IPS DF 4.7 (cell line): ENCODE measurements around the gene DOHH.

ENCODE experiments used
- DNase-seq: peaks from one replicate; pipeline ENCODE4 v3.0.0-alpha.2; 2013; ENCODE audit warnings: low spot score; ENCODE audit errors: extremely low read depth

Gene DOHH

GRCh38 chr19:3503036-3503572 is 2.6 kb upstream of the DOHH start:
- no peak for DNase-seq

DNA sequence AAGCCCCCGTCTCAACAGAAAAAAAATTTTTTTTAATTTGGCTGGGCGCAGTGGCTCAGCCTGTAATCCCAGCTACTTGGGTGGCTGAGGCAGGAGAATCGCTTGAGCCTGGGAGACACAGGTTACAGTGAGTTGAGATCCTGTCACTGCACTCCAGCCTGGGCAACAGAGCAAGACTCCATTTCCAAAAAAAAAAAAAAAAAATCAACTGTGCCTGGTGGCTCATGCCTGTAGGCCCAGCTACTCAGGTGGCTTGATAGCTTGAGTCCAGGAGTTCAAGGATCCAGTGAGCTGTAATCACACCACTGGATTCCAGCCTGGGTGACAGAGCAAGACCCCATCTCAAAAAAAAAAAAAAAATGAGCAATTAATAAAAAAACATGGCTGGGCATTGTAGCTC is 1.3 kb upstream of the DOHH start:
- no peak for DNase-seq

DNA sequence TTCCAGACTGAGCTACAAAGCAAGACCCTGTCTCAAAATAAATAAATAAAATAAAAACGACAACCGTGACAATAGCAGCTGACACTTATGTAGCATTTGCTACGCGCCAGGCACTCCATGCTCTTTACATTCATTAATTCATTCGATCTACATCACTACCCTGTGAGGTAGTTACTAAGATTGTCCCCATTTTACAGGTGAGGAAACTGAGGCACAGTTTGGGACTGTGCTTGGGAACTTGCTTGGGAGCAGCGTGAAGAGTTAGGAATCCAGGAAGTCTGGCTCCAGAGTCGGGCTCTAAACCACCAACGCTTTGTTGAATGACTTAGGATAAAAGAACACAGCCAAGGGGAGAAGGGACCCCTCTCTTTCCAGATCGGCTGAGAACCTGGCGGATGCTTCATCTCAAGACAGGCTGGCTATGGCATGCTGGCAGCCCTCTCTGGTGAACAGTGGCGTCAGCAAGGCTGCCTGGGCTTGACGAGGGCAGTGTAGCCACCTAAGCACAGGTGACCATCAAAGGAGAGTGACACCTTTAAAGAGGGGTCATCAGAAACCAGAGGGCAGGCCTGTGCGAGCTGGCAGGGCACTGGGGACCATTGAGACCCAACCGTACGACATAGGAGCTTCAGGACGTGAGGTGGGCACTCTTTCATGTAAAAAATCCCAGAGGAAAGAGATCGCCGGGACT is 591 bp downstream of the DOHH start:
- no peak for DNase-seq

DNA sequence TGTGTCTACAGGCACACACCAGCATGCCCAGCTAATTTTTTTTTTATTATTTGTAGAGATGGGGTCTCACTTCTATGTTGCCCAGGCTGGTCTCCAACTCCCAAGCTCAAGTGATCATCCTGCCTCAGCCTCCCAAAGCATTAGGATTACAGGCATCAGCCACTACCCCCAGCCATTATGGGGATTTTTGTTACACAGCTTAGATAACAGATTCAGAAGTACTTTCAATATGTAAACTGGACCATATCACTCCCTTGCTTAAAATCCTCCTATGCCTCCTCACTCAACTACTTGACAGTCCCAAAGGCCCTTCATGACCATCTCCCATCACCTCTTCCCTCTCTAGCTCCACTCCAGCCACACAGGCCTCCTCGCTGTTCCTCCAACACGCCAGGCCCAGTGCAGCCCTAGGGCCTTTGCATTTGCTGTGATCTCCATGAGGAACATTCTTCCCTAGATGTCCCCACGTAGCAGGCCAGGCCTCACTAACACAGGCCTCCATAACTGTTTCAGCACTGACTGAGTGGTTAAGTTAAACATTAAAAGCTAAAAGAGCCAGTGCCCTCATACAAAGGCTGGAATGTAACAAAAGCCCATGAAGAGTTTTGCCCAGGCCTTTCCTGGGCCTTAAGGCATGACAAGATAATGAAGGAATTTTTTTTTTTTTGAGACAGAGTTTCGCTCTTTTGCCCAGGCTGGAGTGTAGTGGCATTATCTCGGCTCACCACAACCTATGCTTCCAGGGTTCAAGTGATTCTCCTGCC is 2.5 kb downstream of the DOHH start:
- no peak for DNase-seq

DNA sequence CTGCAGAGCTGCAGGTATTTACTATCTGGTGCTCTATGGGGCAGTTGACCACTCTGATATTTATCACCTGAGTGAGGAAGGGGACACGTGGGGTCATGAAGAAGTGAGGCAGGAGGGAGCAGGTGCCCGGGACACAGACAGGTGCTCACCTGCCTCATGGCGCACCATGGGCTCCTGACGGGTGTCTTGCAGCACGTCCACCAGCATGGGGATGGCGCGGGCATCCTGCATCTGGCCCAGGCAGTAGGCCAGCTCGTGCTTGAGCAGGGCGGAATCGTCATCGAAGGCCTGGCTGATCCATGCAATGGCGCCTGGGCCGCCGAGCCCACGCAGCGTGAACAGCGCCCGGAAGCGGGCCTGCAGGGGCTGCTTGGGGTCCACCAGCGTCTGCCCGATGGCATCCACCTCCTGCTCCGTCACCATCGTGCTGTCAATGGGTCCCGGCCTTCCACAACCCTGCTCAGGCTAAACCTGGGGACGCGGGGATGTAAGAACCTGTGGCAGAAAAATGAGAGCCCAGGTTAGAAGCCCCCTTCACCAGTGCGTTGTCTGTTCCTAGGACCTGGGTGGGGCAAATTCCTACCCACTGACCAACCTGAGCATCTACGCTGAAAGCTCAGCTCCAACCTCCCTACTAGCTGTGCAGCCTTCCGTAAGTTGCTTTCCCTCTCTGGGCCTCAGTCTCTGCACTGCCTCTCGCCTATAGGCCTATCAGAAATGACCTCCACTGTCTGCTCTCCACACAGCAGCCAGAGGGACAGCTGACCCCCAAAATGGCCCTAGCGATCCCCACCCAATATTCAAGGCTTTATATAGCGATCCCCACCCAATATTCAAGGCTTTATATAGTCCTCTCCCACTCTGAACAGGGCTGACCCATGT is 3.8 kb downstream of the DOHH start:
- no peak for DNase-seq

- no peak for DNase-seq
These were observed 5.9 kb downstream of the DOHH start for GRCh38 chr19:3494559-3494958.

DNA sequence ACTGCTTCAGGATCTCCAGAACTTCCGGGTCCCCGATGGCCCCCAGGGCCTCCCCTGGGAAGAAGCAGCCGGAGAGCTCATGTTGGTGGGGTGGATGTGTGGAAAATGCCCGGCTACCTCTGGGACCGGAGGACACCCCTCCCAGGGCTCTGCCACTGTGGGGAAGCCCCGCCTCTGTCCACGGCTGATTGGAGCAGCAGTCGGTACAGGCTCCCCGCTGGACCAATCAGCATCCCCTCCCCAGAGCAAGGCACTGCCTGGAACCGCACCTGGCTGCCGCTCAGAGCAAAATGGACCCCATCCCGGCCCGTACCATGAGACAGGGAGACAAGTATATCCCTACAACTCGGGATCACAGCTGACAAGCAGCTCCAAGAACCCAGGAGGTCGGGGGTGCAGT is 6.4 kb downstream of the DOHH start:
- no peak for DNase-seq

GRCh38 chr19:3493651-3494050 is 6.8 kb downstream of the DOHH start:
- no peak for DNase-seq

DNA sequence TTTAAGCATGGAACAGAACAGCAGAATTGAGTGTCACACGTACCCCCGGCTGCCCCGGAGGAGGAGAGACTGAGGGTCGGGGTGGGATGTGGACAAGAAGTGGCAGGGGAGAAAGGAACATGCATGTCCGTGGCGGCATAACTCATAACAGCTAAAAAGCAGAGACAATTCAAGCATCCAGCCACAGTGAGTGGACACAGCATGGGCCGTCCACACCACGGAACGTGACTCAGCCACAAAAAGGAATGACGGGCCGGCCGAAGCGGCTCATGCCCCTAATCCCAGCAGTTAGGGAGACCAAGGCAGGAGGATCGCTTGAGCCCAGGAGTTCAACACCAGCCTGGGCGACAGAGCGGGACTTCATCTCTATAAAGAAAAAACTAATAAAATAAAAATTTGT is 7.6 kb downstream of the DOHH start:
- no peak for DNase-seq

DNA sequence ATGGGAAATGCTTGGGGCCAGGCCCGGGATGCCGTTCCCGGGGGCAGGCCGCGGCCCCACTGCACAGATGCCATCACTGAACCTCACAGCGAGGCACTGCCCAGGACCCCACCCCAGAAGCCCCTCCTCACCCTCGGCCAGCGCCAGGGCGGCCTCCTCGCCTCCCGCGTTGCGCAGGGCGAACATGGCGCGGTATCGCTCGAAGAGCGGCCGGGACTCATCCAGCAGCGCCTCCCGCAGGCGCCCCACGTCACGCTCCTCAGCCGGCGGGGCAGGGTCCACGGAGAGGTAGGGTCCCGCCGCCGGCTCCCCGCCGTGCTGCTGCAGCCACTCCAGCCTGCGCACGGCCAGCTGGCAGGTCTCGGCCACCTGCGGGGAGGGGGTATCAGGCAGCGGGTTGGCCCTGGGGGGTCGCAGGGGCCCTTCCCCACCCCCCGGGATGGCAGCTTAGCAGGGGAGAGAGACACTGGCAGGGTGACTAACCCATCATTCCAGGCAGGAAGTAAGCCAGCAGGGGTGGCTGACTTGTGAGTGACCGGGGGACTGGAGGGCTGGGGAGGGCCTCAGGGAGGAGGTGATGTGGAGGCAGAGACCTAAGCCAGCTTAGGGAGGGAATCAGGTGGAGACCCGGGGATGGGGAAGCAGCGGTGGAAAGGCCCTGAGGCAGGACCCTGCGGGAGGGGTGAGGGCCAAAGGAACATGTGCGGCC is 8.2 kb downstream of the DOHH start:
- DNase-seq: no peak

- DNase-seq: no peak
These were observed 8.9 kb downstream of the DOHH start for GRCh38 chr19:3491396-3492119.

DNA sequence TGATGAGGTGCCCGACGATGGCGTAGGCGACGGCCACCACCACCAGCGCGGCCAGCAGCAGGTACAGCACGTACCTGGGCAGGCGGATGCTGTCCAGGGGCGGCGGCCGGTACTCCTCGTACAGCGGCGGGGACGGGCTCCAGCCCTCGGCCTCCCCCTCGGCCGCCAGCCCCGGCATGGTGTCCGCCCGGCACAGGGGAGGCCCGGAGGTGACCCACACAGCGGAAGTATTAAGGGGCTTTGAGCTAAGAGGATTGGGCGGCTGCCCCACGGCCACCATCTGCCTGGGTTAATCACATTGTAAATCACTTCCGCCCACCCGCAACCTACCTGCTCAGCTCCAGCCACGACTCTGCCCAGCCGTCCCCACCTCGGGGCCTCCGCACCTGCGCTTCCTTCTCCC is 17.2 kb downstream of the DOHH start, which contains the start of gene SMIM44:
TSS of gene SMIM44 (minus strand) at position 216 of the 403 bp plus-strand sequence. CDS start at position 178, 38 bp downstream.
- no peak for DNase-seq

- no peak for DNase-seq
These were observed 17.8 kb downstream of the DOHH start for GRCh38 chr19:3482507-3483225.

DNA sequence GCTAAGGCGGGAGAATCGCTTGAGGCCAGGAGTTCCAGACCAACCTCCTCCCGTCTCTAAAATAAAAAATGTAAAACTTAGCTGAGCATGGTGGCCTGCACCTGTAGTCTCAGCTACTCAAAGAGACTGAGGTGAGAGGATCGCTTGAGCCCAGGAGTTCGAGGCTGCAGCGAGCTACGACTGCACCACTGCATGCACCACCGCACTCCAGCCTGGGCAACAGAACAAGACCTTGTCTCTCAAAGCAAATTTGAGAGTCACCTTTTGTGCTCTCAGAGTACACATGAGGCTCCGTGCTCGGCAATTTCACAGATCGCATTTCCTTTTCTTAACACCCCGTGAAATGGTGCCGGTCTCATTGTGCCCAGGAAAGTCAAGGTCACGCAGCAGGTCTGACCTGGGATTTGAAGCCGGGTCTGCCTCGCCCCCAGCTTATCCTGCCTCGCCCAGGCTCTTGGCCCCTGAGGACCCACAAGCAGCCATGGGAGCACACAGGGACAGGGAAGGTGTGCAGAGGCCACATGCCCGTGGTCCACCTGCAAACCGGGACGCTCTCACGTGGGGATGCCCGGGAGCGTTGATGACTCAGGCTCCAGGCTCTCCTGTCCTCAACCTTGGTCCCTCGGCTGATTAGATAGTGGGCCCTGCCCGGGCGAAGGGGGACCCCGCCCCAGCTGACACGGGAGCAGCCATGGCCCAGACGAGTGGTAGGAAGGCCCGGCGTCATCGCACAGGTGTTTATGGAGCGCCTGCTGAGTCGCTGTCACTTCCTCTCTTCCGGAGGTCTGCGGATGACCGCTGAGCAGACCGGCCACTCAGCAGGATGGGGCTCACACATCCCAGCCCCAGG is 19.0 kb downstream of the DOHH start:
- DNase-seq: no peak

DNA sequence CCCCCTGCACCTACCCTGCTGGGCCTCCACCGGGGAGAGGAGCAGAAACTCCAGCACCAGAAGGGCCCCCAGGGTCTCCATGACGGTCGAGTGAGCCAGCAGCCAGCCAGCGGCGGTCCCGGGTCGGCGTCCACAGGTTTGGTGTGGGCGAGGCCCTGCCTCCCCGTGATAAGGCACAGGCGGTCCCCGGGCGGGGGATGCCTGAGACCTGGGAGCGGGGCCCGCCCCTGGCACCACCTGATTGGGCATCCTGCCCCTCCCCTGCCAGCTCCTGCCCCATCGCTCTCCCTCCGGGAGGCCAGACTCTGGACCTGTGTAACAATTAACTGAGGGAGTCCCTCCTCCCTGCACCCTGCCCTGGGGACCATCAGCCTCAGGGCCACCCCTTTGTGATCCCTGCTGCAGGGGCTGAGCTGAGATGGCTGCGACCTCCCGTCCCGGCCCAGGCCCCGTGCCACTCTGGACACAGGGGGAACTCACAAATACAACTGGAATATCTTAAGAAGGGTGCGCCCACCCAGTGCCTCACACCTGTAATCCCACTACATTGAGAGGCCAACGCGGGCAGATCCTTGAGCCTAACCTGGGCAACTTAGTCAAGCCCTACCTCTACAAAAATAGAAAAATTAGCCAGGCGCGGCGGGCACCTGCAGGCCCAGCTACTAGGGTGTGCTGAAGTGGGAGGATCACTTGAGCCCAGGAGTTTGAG is 19.9 kb downstream of the DOHH start, which contains the start of gene SMIM24:
TSS of gene SMIM24 (minus strand) at position 143 of the 709 bp plus-strand sequence. CDS start at position 81, 62 bp downstream.
- DNase-seq: no peak

- no peak for DNase-seq
These were observed 20.6 kb downstream of the DOHH start for GRCh38 chr19:3479834-3480215.

DNA sequence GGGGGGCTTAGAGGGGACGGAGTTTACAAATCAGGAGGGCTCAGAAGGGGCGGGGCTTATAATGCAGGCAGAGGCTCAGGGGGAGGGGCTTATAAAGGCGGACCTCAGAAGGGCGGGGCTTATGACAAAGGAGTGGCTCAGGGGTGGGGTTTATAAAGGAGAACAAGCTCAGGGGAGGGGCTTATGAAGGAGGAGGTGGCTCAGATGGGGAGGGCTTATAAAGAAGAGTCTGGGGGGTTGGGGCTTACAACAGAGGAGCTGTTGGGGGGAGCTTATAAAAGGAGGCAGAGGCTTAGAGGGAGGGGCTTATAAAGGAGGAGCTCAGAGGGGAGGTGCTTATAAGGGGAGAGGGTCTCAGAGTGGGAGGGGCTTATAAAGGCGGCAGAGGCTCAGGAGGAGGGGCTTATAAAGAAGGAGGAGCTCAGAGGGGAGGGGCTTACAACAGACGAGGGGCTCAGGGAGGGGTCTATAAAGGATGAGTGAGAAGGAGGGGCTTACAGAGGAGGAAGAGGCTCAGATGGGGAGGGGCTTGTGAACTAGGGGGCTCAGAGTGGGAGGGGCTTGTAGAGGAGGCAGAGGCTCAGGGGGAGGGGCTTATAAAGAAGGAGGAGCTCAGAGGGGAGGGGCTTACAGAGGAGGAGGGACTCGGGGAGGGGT is 21.2 kb downstream of the DOHH start:
- no peak for DNase-seq
